ENCODE data around the gene RAB26. TPM values are rescaled to one million over a fixed set of nuclear protein-coding genes. Genes with fewer than 3 reads are reported as not detected.

The RAB26 gene
- total RNA-seq, 4 donors from 2014 or later = not detected

- TF ChIP-seq EP300 (IDR thresholded peaks at IDR 0.05) (no peak), CTCF (IDR thresholded peaks at IDR 0.05) (no peak), POLR2A (IDR thresholded peaks at IDR 0.05; ENCODE audit: low read depth) (no peak), POLR2AphosphoS5 (IDR thresholded peaks at IDR 0.05) (no peak)
- Histone ChIP-seq H3K4me1 (peaks cover 0 to 11% (median 0%) of the 10 kb centered on the region in 4 donors), H3K27me3 (peaks cover 0 to 13% (median 0%) of the 10 kb centered on the region in 4 donors), H3K36me3 (peaks cover 46 to 57% (median 56%) of the 10 kb centered on the region in 4 donors), H3K9me3 (no peaks in the 10 kb centered on the region), H3K27ac (replicated peaks in 1 of 4) (no peak overlapping the region), H3K4me3 (no peak overlapping the region)
- no peak for DNase-seq (ENCODE audit: extremely low spot score)
- intact Hi-C loops (cut with DNase I) = no loop called here
- WGBS = 93% methylated on average over 4 of the region's 20 CpGs
Observed at GRCh38 chr16:2177561-2177960, 29.1 kb downstream of the RAB26 start.

GRCh38 chr16:2178321-2179106, 30.1 kb downstream of the RAB26 start:
- no peak overlapping the region for H3K4me3 ChIP-seq
- H3K27me3 ChIP-seq = peaks cover 0 to 13% (median 0%) of the 10 kb centered on the region in 4 donors
- H3K4me1 ChIP-seq = peaks cover 0 to 11% (median 0%) of the 10 kb centered on the region in 4 donors
- no peak for DNase-seq (ENCODE audit: extremely low spot score)
- H3K9me3 ChIP-seq = no peaks in the 10 kb centered on the region
- TF ChIP-seq POLR2A (IDR thresholded peaks at IDR 0.05; ENCODE audit: low read depth) (no peak), CTCF (IDR thresholded peaks at IDR 0.05) (no peak), EP300 (IDR thresholded peaks at IDR 0.05) (no peak), POLR2AphosphoS5 (IDR thresholded peaks at IDR 0.05) (no peak)
- peaks cover 39 to 48% (median 46%) of the 10 kb centered on the region in 4 donors for H3K36me3 ChIP-seq
- no CpG with 5 or more reads among the region's 106 CpGs for WGBS
- intact Hi-C loops (cut with DNase I) = no loop called here
- H3K27ac ChIP-seq (replicated peaks in 1 of 4) = no peak overlapping the region

GRCh38 chr16:2179107-2179501, 30.7 kb downstream of the RAB26 start:
- peaks cover 34 to 42% (median 40%) of the 10 kb centered on the region in 4 donors for H3K36me3 ChIP-seq
- H3K27ac ChIP-seq (replicated peaks in 1 of 4) = no peak overlapping the region
- 100% methylated on average over 1 of the region's 50 CpGs for WGBS
- TF ChIP-seq EP300 (IDR thresholded peaks at IDR 0.05) = no peak
- no peak for TF ChIP-seq POLR2A (IDR thresholded peaks at IDR 0.05; ENCODE audit: low read depth)
- no peak for TF ChIP-seq POLR2AphosphoS5 (IDR thresholded peaks at IDR 0.05)
- no peak for TF ChIP-seq CTCF (IDR thresholded peaks at IDR 0.05)
- intact Hi-C loops (cut with DNase I) = no loop called here
- no peak for DNase-seq (ENCODE audit: extremely low spot score)
- peaks cover 0 to 13% (median 0%) of the 10 kb centered on the region in 4 donors for H3K27me3 ChIP-seq
- no peaks in the 10 kb centered on the region for H3K9me3 ChIP-seq
- no peak overlapping the region for H3K4me3 ChIP-seq
- H3K4me1 ChIP-seq = peaks cover 0 to 11% (median 0%) of the 10 kb centered on the region in 4 donors

GRCh38 chr16:2179576-2179975, 31.2 kb downstream of the RAB26 start:
- Histone ChIP-seq H3K4me3 (no peak overlapping the region), H3K27me3 (peaks cover 0 to 13% (median 0%) of the 10 kb centered on the region in 4 donors), H3K36me3 (peaks cover 29 to 37% (median 36%) of the 10 kb centered on the region in 4 donors), H3K9me3 (no peaks in the 10 kb centered on the region), H3K4me1 (peaks cover 0 to 11% (median 0%) of the 10 kb centered on the region in 4 donors), H3K27ac (replicated peaks in 1 of 4) (no peak overlapping the region)
- WGBS = 96% methylated on average over 29 of the region's 31 CpGs
- no peak for DNase-seq (ENCODE audit: extremely low spot score)
- intact Hi-C loops (cut with DNase I) = no loop called here
- no peak for TF ChIP-seq EP300 (IDR thresholded peaks at IDR 0.05)
- TF ChIP-seq POLR2A (IDR thresholded peaks at IDR 0.05; ENCODE audit: low read depth) = no peak
- TF ChIP-seq POLR2AphosphoS5 (IDR thresholded peaks at IDR 0.05) = no peak
- no peak for TF ChIP-seq CTCF (IDR thresholded peaks at IDR 0.05)
